HG03060 (cell line): ENCODE results near the gene DACH1.
"Not testable (repeated sequence)": the region's sequence is repeated elsewhere in the genome, so short reads cannot be mapped to it uniquely, and the experiment has no call there.

Source experiments
- ATAC-seq: cut with Tn5 transposase; IDR thresholded peaks from one replicate; pipeline ENCODE4 v1.9.1; 2021; ENCODE audit warnings: low read depth, moderate number of reproducible peaks; ENCODE audit not compliant: unreplicated experiment

DACH1 gene

DNA sequence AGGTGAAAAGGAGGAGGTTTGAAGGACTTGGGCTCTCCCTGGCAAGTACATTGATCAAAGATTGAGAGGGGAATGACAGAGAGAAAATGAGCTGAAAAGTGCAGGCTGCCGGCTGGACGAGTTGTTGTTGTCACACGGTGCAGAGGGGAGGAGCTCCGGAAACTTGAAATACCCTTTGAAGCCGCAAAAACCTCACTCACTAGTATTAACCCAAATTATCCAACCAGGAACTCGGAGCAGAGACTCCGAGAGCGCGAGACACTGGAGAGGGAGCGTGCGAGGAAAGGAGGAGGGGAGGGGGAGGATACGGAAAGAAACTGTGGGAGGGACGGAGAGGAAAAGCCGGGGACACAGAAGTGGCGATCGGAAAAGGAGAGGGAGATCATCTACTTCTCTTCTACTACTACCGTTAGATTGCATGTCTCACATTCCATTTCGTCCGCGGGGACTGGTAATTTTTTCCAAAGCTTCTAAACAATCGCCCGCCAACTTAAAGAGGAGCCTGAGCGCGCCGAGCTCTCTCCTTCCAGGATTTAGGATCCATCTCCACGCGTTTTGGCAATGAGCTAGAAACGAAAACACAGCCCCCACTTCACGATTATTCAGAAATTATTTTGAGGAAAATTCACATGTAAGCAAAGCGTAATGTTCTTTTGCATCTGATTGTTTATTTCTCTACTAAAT is at the start of gene DACH1:
DACH1 (minus strand) TSS at position 74 of the 684 bp plus-strand sequence.
- ATAC-seq: no peak

DNA sequence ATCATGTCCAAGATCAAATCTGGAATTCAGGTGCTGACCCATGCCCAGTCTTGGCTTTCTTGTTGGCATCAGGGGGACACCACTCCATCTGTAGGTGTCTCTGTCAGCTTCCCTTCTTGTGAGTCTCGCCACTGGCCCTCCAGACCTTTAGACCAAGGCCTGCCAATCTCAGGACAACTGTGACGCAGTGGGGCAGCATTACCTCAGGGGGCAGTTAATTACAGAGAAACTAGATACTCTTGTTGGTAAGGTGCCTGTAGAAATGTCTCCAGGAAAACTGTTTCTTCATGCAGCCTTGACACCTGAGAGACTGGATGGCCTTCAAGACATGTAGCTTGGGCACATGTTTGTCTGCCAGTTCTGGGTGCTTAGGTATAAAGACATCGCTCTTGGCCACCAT is 46.7 kb upstream of the DACH1 start:
- no peak for ATAC-seq

- no peak for ATAC-seq
Measured at GRCh38 chr13:71912524-71912923, 45.5 kb upstream of the DACH1 start.

GRCh38 chr13:71906448-71906847 is 39.4 kb upstream of the DACH1 start:
- ATAC-seq: no peak

GRCh38 chr13:71902676-71903075 is 35.7 kb upstream of the DACH1 start:
- ATAC-seq: no peak

DNA sequence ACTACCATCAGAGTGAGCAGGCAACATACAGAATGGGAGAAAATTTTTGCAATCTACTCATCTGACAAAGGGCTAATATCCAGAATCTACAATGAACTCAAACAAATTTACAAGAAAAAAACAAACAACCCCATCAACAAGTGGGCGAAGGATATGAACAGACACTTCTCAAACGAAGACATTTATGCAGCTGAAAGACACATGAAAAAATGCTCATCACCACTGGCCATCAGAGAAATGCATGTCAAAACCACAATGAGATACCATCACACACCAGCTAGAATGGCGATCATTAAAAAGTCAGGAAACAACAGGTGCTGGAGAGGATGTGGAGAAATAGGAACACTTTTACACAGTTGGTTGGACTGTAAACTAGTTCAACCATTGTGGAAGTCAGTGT is 26.5 kb upstream of the DACH1 start:
- ATAC-seq: not testable (repeated sequence)

GRCh38 chr13:71886880-71887279 is 19.9 kb upstream of the DACH1 start:
- no peak for ATAC-seq

- no peak for ATAC-seq
Measured at GRCh38 chr13:71882120-71882519, 15.1 kb upstream of the DACH1 start.

GRCh38 chr13:71880753-71881541 is 13.9 kb upstream of the DACH1 start:
- no peak for ATAC-seq

- ATAC-seq: no peak
Measured at GRCh38 chr13:71879808-71880344, 12.9 kb upstream of the DACH1 start.

DNA sequence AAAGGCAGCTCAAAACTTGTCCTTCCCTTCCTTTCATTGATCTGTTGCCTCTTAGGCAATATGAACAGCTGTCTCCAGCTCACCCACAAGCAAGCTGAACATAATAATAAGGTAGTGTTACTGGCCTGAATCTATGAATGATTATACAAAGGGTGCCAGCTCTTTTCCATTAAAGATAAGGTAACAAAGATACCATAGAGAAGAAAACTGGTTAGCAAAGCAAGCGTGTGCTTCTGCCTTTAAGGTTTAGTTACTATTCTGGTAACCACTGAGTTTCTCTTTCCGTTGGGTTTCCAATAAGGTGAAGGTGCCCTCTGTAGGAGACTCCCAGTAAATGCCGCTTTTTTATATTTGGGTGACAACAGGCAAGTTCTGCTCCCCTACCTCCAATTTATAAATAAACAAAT is 12.1 kb upstream of the DACH1 start:
- ATAC-seq: peak; percentile 89

- ATAC-seq: no peak
Measured at GRCh38 chr13:71877256-71877653, 10.3 kb upstream of the DACH1 start.

DNA sequence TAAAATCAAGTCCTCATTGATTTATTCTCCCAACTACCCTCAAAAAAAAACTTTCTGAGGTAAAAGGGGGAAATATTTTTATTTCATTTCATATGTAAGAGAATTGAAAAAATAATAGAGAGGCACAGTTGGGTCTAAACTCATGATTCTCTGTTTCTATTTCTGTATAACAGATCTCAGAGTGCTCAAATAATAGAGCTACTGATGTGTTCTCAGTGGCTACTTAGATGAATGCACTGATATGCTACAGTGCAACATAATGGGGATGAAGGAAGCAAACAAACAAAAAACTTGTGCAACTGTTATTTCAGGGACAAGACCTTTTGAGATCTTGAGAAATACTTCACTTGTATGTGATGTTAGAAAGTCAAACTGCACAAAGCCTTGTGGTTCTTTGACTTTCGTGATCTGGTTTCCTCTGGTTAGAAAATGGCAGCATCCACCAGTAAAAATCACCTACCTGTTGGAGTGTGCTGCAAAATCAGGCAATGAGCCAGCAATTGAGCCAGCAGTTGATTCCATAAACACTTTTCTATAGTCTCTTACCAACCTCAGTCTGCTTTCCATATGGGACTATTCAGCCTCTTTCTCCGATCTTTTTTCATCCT is 9.7 kb upstream of the DACH1 start:
- no peak for ATAC-seq

GRCh38 chr13:71875823-71876222 is 8.8 kb upstream of the DACH1 start:
- ATAC-seq: no peak

DNA sequence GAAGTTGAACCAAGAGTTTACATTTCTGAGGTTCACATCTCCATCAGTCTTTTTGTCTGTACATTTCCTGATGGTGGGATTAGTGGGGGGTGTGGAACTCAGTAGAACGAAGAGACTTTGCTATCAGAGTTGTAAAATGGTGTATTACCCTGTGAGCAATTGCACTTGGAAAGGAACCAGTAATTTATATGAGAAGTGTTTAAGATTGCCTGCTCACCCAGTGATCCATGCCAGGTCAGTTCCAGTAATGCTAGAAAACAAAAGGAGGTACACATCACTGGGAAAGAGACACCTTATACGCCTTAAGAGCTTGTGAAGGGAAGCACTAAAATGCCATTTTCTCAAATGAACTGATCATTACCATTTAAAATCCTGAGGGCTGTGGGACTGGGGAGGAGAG is 7.5 kb upstream of the DACH1 start:
- no peak for ATAC-seq

GRCh38 chr13:71873418-71874247 is 6.6 kb upstream of the DACH1 start:
- ATAC-seq: no peak

DNA sequence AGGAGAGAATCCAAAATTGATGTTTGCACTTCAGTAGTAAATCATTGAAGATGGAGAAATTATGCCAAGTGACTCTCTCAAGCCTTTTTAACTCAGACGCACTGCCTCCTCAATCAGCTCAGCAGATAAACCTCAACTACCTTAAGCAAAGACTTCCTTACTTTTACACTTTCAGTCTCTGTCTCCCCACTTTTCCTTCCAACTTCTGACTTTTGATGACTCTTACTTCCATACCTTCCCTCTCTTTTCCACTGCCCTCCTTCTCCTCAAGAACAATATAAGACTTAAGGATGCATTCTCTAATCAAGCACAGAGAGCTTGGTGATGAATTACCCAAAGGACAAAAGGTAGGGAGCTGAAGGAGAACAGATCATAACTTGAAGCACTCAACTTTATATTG is 4.8 kb upstream of the DACH1 start:
- no peak for ATAC-seq

GRCh38 chr13:71871176-71871754 is 4.3 kb upstream of the DACH1 start:
- no peak for ATAC-seq

DNA sequence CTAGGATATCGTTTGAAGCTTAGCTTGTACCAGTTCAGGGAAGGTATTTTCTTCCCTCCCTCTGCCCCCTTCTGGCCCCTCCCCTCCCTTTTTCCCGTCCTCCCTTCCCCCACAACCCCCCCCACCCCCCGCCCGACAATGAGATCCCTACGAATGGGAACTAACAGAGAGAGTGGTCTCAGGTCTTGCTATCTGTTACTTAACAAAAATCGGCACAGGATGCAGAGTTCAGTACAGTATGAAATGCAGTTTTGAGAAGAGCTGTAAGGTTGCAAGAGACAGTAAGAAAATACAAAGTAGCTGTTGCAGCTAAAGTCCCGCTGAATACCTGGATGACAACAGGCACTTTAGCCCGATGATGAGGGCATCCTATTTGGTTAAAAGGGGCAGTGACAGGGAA is 3.1 kb upstream of the DACH1 start:
- no peak for ATAC-seq

GRCh38 chr13:71869274-71869673 is 2.3 kb upstream of the DACH1 start:
- ATAC-seq: no peak
